ENCODE data around the gene BTNL3. TPM values are rescaled to one million over a fixed set of nuclear protein-coding genes. Genes with fewer than 3 reads are reported as not detected.

Gene BTNL3
- not detected in 2 replicates for total RNA-seq

GRCh38 chr5:180988592-180988991 lies at the start of gene BTNL3:
BTNL3 (plus strand) TSS chr5:180988846; CDS start chr5:180989029, 183 bp downstream.
- Histone ChIP-seq H3K36me3 (ENCODE audit: control insufficient read depth, insufficient read depth, low read length) (no peaks in the 10 kb centered on the region), H3K4me3 (ENCODE audit: low read depth, low read length) (no peak within 1 kb of the TSS), H3K27me3 (ENCODE audit: control insufficient read depth, insufficient read depth, low read length) (no peaks in the 10 kb centered on the region)
- TF ChIP-seq CTCF (IDR thresholded peaks at IDR 0.05; ENCODE audit: insufficient read depth, low read length, poor library complexity, severe bottlenecking), result no peak
- DNase-seq (ENCODE audit: low read depth), result no peak

- no peak for TF ChIP-seq CTCF (IDR thresholded peaks at IDR 0.05; ENCODE audit: insufficient read depth, low read length, poor library complexity, severe bottlenecking)
- Histone ChIP-seq H3K36me3 (ENCODE audit: control insufficient read depth, insufficient read depth, low read length) (no peaks in the 10 kb centered on the region), H3K4me3 (ENCODE audit: low read depth, low read length) (no peak overlapping the region), H3K27me3 (ENCODE audit: control insufficient read depth, insufficient read depth, low read length) (no peaks in the 10 kb centered on the region)
- no peak for DNase-seq (ENCODE audit: low read depth)
Measured at GRCh38 chr5:180950291-180950949, 38.2 kb upstream of the BTNL3 start.

- Histone ChIP-seq H3K27me3 (ENCODE audit: control insufficient read depth, insufficient read depth, low read length) (no peaks in the 10 kb centered on the region), H3K4me3 (ENCODE audit: low read depth, low read length) (no peak overlapping the region), H3K36me3 (ENCODE audit: control insufficient read depth, insufficient read depth, low read length) (no peaks in the 10 kb centered on the region)
- DNase-seq (ENCODE audit: low read depth), result no peak
- no peak for TF ChIP-seq CTCF (IDR thresholded peaks at IDR 0.05; ENCODE audit: insufficient read depth, low read length, poor library complexity, severe bottlenecking)
Measured at GRCh38 chr5:180959661-180960060, 29.0 kb upstream of the BTNL3 start.

GRCh38 chr5:180960209-180960608 lies 28.4 kb upstream of the BTNL3 start:
- Histone ChIP-seq H3K36me3 (ENCODE audit: control insufficient read depth, insufficient read depth, low read length) (no peaks in the 10 kb centered on the region), H3K4me3 (ENCODE audit: low read depth, low read length) (no peak overlapping the region), H3K27me3 (ENCODE audit: control insufficient read depth, insufficient read depth, low read length) (no peaks in the 10 kb centered on the region)
- no peak for DNase-seq (ENCODE audit: low read depth)
- TF ChIP-seq CTCF (IDR thresholded peaks at IDR 0.05; ENCODE audit: insufficient read depth, low read length, poor library complexity, severe bottlenecking), result no peak

GRCh38 chr5:180969406-180969805 lies 19.2 kb upstream of the BTNL3 start:
- Histone ChIP-seq H3K36me3 (ENCODE audit: control insufficient read depth, insufficient read depth, low read length) (no peaks in the 10 kb centered on the region), H3K27me3 (ENCODE audit: control insufficient read depth, insufficient read depth, low read length) (no peaks in the 10 kb centered on the region), H3K4me3 (ENCODE audit: low read depth, low read length) (no peak overlapping the region)
- DNase-seq (ENCODE audit: low read depth), result no peak
- no peak for TF ChIP-seq CTCF (IDR thresholded peaks at IDR 0.05; ENCODE audit: insufficient read depth, low read length, poor library complexity, severe bottlenecking)

- no peak for TF ChIP-seq CTCF (IDR thresholded peaks at IDR 0.05; ENCODE audit: insufficient read depth, low read length, poor library complexity, severe bottlenecking)
- no peaks in the 10 kb centered on the region for H3K27me3 ChIP-seq (ENCODE audit: control insufficient read depth, insufficient read depth, low read length)
- H3K4me3 ChIP-seq (ENCODE audit: low read depth, low read length), result no peak overlapping the region
- H3K36me3 ChIP-seq (ENCODE audit: control insufficient read depth, insufficient read depth, low read length), result no peaks in the 10 kb centered on the region
- no peak for DNase-seq (ENCODE audit: low read depth)
Measured at GRCh38 chr5:180970336-180970735, 18.3 kb upstream of the BTNL3 start.

Data from kidney epithelial cell (primary cell).